HepG2 (cell line): ENCODE results near the gene GNG7. TPM values are rescaled to one million over a fixed set of nuclear protein-coding genes. Genes with fewer than 3 reads are reported as not detected.

ENCODE experiments used
- EP300 ChIP-seq, 3 experiments: sonication (generic) in 1 of 3; formaldehyde crosslinking in 1 of 3; IDR thresholded peaks; 2 replicates each; pipeline versions ENCODE4 v1.5.1 to v1.6.1; 2011 to 2020; ENCODE audit warnings: low read depth in 2 of 3, low read length in 2 of 3, borderline replicate concordance in 1 of 3, improper control_type of control experiment in 1 of 3, mild to moderate bottlenecking in 1 of 3, missing genetic modification reagents in 1 of 3, moderate library complexity in 1 of 3
- HES4 ChIP-seq: sonication (generic); formaldehyde crosslinking; IDR thresholded peaks from 2 replicates; pipeline ENCODE4 v1.9.0; 2021; ENCODE audit warnings: mild to moderate bottlenecking, missing genetic modification reagents, borderline replicate concordance
- PAXIP1 ChIP-seq: sonication (generic); formaldehyde crosslinking; conservative IDR thresholded peaks from 2 replicates; pipeline ENCODE4 v1.4.0; 2020; ENCODE audit warnings: mild to moderate bottlenecking, missing genetic modification reagents, moderate library complexity
- PITX1 ChIP-seq: sonication (generic); formaldehyde crosslinking; IDR thresholded peaks from 2 replicates; pipeline ENCODE4 v1.5.1; 2020; ENCODE audit warnings: mild to moderate bottlenecking, missing genetic modification reagents
- RAD21 ChIP-seq: fragments of 450-650 bp; formaldehyde crosslinking; IDR thresholded peaks from 2 replicates; pipeline ENCODE4 v1.5.0; 2020; ENCODE audit warnings: mild to moderate bottlenecking
- SP4 ChIP-seq: sonication (generic); formaldehyde crosslinking; IDR thresholded peaks from 2 replicates; pipeline ENCODE4 v1.8.1; 2023; ENCODE audit warnings: mild to moderate bottlenecking, missing genetic modification reagents
- ZNF547 ChIP-seq: sonication (generic); formaldehyde crosslinking; IDR thresholded peaks from 2 replicates; pipeline ENCODE4 v1.5.1; 2020; ENCODE audit warnings: mild to moderate bottlenecking, missing genetic modification reagents
- ZNF562 ChIP-seq: sonication (generic); formaldehyde crosslinking; IDR thresholded peaks from 2 replicates; pipeline ENCODE4 v1.8.0; 2022; ENCODE audit warnings: missing genetic modification reagents, borderline replicate concordance
- ZSCAN9 ChIP-seq: IDR thresholded peaks from 2 replicates; pipeline ENCODE4 v1.6.1; 2016; ENCODE audit warnings: borderline replicate concordance
- polyA plus RNA-seq, 8 experiments: library from polyadenylated mRNA; depleted of rRNA in 3 of 8; stranded (reverse) in 7 of 8; unstranded in 1 of 8; fragments of >200 nt; fragmentation: Illumina TruSeq in 4 of 8; extraction: Trizol in 4 of 8; gene quantifications; 2 replicates each; pipeline versions ENCODE4 v1.2.1 to v1.2.3, GENCODE V29; 2011 to 2016; ENCODE audit warnings: low read depth in 4 of 8, missing spikeins in 1 of 8, mixed read lengths in 1 of 8; ENCODE audit not compliant: insufficient read depth in 1 of 8
- total RNA-seq, 5 experiments: library from RNA; depleted of rRNA; stranded (reverse); fragments of >200 nt; fragmentation: Illumina TruSeq; extraction: Trizol; gene quantifications; 2 replicates each; pipeline ENCODE4 v1.2.3, GENCODE V29; 2016; ENCODE audit warnings: low read depth in 1 of 5
- TF ChIP-seq, protein P1 (sequence below), 2 experiments: fragments of 450-650 bp in 1 of 2; sonication (generic) in 1 of 2; formaldehyde crosslinking in 1 of 2; IDR thresholded peaks; 2 replicates each; pipeline versions ENCODE4 v1.6.1 to v1.8.0; 2016 to 2022; ENCODE audit warnings: antibody characterized with exemption in 1 of 2, mild to moderate bottlenecking in 1 of 2, missing genetic modification reagents in 1 of 2
- TF ChIP-seq, protein P2 (sequence below): sonication (generic); formaldehyde crosslinking; IDR thresholded peaks from 2 replicates; pipeline ENCODE4 v1.9.0; 2022; ENCODE audit warnings: low read depth, missing genetic modification reagents

GNG7 gene
- total and polyA plus RNA-seq, 2 of the 13 experiments (the other 11 are each of a cell fraction or from before 2014, with no cell fraction given): 1.4 to 3.3 TPM

DNA sequence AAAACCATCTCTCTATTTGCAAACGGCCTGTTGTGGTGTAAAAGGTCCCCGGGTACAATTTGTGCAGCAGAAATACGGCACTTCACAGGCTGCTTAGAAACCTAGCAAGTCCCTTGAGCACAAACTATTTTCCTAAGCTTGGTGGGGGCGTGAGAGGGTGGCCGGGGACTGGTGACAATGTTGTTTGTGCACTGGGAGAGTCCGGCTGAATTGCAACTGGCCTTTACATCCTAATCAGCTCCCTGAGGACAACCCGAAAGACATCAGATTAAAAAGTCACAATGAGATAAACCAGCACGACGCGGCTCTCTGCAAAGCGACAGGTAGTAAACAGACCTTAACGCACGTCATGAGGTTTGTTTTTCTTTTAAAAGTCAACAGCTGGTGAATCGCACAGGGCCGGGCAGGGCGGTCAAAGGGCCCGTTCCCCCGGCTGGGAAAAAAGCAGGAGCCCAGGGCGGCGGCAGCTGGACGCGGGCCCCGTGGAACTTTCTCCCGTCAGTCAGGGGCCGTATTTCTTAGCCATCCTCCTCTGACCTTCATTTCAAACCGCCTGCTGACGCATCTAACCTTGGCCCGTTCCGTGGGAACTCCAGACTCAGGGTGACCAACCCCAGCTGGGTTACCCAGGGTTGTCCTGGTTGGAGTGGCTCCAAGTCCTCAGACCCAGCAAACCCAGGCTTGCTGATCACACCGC is 114.3 kb downstream of the GNG7 start (continued):
- TF ChIP-seq, protein P1, sequence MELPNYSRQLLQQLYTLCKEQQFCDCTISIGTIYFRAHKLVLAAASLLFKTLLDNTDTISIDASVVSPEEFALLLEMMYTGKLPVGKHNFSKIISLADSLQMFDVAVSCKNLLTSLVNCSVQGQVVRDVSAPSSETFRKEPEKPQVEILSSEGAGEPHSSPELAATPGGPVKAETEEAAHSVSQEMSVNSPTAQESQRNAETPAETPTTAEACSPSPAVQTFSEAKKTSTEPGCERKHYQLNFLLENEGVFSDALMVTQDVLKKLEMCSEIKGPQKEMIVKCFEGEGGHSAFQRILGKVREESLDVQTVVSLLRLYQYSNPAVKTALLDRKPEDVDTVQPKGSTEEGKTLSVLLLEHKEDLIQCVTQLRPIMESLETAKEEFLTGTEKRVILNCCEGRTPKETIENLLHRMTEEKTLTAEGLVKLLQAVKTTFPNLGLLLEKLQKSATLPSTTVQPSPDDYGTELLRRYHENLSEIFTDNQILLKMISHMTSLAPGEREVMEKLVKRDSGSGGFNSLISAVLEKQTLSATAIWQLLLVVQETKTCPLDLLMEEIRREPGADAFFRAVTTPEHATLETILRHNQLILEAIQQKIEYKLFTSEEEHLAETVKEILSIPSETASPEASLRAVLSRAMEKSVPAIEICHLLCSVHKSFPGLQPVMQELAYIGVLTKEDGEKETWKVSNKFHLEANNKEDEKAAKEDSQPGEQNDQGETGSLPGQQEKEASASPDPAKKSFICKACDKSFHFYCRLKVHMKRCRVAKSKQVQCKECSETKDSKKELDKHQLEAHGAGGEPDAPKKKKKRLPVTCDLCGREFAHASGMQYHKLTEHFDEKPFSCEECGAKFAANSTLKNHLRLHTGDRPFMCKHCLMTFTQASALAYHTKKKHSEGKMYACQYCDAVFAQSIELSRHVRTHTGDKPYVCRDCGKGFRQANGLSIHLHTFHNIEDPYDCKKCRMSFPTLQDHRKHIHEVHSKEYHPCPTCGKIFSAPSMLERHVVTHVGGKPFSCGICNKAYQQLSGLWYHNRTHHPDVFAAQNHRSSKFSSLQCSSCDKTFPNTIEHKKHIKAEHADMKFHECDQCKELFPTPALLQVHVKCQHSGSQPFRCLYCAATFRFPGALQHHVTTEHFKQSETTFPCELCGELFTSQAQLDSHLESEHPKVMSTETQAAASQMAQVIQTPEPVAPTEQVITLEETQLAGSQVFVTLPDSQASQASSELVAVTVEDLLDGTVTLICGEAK (IDR thresholded peaks at IDR 0.05): no peak
- TF ChIP-seq, protein P1 (CRISPR knock-in tag; IDR thresholded peaks at IDR 0.05): peak; percentile 19; the same call in 1 of the 2 replicates
- TF ChIP-seq RAD21 (CRISPR knock-in tag): no peak
- TF ChIP-seq, protein P2, sequence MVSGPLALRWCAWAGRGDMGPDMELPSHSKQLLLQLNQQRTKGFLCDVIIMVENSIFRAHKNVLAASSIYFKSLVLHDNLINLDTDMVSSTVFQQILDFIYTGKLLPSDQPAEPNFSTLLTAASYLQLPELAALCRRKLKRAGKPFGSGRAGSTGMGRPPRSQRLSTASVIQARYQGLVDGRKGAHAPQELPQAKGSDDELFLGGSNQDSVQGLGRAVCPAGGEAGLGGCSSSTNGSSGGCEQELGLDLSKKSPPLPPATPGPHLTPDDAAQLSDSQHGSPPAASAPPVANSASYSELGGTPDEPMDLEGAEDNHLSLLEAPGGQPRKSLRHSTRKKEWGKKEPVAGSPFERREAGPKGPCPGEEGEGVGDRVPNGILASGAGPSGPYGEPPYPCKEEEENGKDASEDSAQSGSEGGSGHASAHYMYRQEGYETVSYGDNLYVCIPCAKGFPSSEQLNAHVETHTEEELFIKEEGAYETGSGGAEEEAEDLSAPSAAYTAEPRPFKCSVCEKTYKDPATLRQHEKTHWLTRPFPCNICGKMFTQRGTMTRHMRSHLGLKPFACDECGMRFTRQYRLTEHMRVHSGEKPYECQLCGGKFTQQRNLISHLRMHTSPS: 0 out of 2 replicates have a peak, but pooled peaks have one; percentile 7
- no peak for TF ChIP-seq SP4 (CRISPR knock-in tag)
- 0 out of 2 replicates have a peak, but pooled peaks have one; percentile 12 for TF ChIP-seq ZNF547
- TF ChIP-seq EP300 (IDR thresholded peaks at IDR 0.05; ENCODE audit: low read depth in 2 of 2, low read length in 2 of 2): no peak
- TF ChIP-seq EP300 (CRISPR knock-in tag; IDR thresholded peaks at IDR 0.05; ENCODE audit: borderline replicate concordance): 0 out of 2 replicates have a peak, but pooled peaks have one; percentile 4
- peak; percentile 22; the same call in 1 of the 2 replicates for TF ChIP-seq HES4
- TF ChIP-seq ZSCAN9 (CRISPR knock-in tag): peak; percentile 77
- TF ChIP-seq ZNF562 (CRISPR knock-in tag): no peak
- peak; percentile 88 for TF ChIP-seq PAXIP1 (CRISPR knock-in tag)
- TF ChIP-seq PITX1: no peak
